H1 (cell line): Measurements from ENCODE around the gene LFNG.

Experiments
- BCL11A ChIP-seq, 2 experiments: IDR thresholded peaks; one replicate each; pipeline ENCODE4 v1.6.1; 2011; ENCODE audit warnings: low read depth in 2 of 2, low read length in 2 of 2, mild to moderate bottlenecking in 2 of 2
- SP2 ChIP-seq: IDR thresholded peaks from 2 replicates; pipeline ENCODE4 v1.6.1; 2012; ENCODE audit warnings: mild to moderate bottlenecking, low read length, inconsistent platforms

DNA sequence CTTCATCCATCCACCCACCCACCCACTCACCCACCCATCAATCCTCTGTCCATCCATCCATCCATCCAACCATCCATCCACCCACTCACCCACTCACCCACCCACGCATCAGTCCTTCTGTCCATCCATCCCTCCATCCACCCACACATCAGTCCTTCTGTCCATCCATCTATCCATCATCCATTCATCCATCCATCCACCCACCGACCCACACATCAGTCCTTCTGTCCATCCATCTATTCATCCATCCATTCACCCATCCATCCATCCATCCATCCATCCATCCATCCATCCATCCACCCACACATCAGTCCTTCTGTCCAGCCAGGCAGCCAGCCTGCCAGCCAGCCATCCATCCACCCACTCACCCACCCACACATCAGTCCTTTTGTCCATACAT is 27.5 kb upstream of the LFNG start:
- TF ChIP-seq BCL11A (IDR thresholded peaks at IDR 0.05; ENCODE audit: low read depth in 2 of 2, low read length in 2 of 2) (no peak), SP2 (no peak)
